NCI-H774 (cell line): Measurements from ENCODE around the gene ADRB2.
A peak's percentile ranks its signal among the peaks of the same experiment; 100 is the strongest.

Experiments used
- DNase-seq: peaks from one replicate; lab custom pipeline; 2025; lab: John Stamatoyannopoulos, UW

Gene ADRB2

DNA sequence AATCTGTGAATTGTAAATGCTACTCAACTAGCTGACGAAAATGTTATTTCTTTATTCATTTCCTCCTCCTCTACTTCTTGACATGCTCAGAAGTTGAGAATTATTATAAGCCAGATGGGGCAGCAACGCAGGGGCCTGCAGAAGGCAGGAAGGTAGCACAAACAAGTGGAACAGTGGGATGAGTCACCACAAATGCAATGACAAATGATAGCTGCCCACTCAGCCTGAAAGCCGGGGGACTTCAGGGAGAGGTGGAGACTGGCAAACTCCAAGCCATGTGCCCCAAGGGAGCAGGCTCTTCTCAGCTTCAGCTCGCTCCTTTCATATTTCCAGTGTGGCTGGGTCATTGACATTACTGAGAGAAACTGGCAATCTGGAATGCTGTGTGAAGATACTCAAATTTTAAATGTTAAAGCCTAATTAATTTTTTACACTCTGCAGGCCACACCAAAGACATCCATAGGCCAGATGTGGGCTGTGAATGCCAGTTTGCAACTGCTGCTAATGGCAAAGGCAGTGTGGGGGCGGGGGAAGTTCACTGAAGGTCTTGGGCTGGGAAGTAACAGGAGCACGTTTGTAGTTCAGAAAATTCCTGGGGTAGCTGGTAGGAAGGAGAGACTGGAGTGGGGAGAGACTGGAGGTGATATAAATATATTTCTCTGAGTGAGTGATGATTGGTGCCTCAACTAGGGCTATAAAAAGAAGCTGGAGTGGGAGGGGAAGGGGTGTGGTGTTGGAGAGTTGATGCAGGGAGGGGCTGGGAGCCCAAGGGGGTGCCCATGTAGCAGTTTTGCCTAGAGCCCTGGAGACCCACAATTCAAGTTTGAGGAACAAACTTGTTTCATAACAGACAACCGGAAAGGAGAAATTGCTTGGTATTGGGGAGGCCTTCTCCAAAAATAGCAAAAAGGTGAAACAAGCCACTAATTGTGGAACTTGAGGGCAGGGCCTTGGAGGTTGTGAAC lies 20.8 kb upstream of the ADRB2 start:
- no peak for DNase-seq

DNA sequence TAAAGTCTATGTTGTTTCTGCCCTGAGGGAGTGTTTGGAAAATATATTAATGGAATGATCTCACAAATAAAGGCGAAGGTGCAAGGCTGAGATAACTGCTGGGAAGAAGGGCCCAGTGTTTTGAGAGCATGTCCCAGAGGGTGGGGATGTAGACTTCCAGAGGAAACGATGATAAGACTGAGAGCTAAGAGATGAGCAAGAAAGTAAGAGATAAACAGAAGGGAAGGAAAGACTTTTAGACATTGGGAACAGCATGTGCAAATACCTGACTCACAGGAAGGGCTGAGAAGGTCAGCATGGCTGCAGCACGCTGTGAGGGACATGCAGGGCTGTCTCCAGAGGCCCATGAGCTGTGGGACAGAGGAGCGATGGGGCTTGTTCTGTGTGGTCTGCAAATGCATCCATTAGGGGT lies 19.9 kb upstream of the ADRB2 start:
- DNase-seq: no peak

DNA sequence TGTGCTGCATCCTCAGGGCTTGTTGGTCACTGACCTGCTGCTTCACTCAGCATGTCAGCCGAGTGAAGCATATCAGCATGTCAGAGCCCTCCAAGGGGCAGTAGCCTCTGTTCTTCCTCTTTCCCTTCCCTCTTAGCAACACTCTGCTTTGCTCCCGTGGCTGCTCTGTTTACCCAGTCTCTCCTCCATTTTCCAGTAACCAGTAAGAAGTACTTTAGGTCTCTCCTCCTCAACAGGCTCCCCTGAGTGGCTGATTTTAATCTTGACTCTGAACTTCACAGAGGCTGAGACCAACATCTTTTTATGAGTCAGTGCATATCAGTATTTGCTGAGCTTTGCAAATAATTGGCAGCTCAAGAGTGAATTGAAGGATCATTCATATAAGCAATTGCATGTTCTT lies 18.6 kb upstream of the ADRB2 start:
- DNase-seq: no peak

DNA sequence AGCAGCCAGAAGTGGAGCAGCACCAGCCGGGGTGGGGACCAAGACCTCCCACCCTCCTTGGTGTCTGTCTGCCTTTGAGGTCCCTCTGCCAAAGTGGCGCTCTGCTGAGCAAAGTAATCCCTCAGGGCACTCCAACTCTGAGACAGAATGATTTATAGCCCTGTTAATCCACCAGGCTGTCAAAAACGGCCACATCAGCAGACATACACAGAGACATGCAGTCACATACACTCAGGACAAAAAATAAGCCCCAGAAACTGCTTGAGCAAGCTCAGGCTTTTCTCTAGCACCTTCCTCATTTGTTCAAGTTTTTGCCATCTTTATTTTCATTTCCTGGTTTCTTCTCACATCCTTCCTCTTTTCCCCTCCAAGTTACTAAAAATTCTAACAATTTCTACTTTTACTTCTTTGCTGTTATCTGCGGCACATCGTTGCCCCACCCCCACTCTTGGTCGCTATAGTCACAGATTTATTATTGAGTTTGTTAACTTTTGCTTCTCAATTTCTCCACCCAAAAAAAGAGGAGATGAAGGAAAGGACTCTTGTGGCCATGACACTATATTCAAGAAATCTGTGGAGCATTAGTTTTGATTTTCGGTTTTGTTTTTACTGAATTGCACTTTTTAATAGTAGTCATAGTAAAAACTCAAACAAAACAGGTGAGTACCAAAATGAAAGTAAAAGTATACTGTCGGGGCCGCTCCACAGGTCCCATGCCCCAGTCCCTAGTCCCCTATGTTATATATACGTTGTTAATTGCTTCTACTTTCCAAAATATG lies 17.4 kb upstream of the ADRB2 start:
- peak; percentile 20 for DNase-seq

DNA sequence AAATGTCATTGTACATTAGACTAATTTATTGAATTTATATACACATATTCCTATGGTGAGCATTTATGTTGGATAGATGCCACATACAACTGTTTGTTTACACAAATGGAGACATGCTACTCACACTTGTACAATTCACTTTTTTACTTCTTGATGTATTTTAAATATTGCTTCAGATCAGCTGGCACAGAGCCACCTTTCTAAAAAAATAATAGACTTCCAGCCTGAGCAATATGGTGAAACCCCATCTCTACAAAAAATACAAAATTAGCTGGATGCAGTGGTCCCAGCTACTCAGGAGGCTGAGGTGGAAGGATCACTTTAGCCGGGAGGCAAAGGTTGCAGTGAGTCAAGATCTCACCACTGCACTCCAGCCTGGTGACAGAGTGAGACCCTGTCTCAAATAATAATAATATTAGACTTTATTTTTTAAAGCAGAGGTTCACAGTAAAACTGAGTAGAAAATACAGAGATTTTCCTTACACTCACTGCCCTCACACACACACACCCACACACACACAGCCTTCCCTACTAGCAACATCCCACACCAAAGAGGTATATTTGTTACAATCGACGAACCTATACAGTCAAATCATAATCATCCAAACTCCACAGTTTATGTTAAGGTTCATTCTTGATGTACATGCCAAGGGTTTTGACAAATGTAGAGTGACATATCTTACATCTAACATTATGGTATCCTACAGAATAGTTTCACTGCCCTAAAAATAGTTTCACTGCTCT lies 16.5 kb upstream of the ADRB2 start:
- DNase-seq: no peak

DNA sequence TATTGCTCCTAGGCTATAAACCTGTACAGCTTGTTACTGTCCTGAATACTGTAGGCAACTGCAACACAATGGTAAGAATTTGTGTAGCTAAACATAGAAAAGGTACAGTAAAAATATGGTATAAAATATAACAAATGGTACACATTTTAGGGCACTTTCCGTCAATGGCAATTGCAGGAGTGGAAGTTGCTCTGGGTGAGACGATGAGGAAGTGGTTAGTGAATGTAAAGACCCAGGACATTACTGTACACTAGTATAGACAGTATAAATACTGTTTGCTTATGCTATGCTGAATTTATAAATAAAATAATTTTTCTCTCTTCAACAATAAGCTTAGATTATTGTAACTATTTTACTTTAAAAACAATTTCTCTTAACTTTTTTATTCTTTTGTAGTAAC lies 15.6 kb upstream of the ADRB2 start:
- no peak for DNase-seq

DNA sequence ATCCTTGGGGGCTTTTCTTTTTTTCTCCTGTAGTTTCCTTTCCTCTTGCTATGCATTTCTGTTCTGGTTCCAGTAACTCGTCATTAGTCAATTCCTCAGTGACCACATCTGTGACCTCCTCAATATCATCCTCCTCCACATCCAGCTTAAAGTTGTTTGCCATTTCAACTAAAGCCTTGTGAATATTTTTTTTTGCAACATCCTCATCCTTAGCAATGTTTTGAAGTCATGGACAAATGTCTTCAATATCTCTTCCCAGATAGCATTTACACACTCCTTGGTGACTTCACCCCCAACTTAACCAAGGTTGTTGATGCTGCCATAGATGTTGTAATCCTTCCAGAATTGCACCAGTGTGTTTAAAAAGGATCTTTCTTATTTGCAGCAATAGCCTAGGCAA lies 14.7 kb upstream of the ADRB2 start:
- no peak for DNase-seq

DNA sequence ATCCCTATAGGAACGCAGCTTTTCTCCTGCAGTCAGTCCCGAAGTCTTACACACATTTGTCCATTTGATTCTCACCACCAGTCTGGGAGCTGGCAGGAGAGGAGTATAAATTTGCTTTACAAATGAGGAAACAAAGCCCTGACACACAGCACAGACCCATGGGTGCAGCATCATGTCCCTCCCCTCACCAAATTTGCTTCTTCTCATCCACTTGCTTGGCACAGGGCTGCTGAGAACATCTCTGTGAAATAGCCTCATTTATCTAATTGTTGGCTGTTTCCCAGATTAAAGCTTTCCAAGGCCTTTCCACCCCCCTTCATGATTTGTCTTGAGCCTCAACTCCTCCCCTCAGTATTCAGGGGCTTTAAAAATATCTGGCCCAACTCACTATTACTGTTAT lies 11.3 kb upstream of the ADRB2 start:
- no peak for DNase-seq

DNA sequence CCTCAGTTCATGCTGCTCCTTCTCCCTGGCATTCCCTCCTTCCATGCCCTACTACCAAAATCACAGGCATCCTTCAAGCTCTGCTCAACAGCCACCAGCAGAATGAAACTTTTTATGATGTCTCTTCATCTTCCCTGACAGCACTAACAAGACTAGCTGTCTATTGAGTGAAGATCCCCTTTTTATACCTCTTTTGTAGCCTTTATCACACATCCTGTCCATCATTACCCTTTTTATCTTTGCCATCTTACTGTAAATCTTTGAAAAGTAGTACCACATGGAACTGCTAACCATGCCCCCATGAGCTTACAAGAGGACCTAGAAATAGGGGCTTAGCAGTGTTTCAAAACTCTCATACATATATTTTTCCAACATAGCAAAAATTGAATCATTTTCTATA lies 10.8 kb upstream of the ADRB2 start:
- DNase-seq: no peak

DNA sequence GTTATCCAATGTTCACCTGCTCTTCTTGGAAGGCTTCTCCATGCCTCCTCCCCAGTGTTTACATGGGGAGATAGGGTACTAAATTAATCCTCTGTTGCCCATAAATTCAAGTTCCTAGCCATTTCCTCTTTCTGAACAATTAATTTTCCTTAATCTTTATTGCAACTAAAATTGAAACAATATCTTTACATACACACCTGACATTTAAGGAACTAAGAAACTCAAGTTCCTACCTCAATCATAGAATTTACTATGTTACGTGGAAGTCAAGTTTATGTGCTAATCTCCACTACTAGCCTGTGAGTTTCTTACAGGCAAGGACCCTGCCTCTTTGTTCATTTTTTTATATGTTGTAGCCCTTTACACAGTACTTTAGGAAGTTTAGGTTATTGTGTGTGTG lies 10.1 kb upstream of the ADRB2 start:
- no peak for DNase-seq

DNA sequence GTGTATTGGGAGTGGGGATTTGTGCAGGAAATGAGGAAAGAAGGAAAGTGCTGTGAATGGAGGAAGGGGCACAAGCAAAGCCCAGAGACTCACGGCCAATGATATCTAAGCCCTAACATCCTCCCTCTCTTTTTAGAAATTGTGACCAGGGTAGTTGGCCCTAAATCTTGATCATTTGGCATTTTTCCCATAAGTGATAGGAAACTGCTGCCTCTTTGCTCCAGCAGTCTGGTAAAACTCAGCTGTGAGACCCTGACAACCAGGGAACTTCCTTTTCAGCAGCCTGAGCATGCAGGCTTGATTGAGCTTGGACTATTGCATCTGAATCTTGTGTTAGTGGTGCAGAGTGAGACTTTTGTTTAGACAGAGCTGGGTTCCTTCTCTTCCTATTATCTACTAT lies 9.6 kb upstream of the ADRB2 start:
- no peak for DNase-seq

DNA sequence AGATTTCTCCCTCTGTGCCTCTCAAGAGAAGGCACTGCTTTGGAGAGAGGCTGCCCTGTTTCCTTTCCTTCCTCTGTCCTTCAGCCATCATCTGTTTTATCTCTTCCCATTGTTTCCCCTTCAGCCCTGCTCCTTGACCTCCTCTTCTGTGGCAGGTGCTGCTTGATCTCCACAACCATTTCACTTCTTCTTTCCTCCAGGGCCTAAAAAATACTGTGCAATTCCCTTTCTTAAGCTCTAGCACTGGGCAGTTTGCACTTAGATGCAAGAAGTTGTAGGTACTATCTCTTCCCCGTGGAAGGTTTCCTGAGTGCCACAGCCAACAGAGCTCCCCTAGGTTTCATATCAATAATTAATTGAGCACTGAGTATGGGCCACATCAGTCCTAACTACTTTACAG lies 8.8 kb upstream of the ADRB2 start:
- no peak for DNase-seq

DNA sequence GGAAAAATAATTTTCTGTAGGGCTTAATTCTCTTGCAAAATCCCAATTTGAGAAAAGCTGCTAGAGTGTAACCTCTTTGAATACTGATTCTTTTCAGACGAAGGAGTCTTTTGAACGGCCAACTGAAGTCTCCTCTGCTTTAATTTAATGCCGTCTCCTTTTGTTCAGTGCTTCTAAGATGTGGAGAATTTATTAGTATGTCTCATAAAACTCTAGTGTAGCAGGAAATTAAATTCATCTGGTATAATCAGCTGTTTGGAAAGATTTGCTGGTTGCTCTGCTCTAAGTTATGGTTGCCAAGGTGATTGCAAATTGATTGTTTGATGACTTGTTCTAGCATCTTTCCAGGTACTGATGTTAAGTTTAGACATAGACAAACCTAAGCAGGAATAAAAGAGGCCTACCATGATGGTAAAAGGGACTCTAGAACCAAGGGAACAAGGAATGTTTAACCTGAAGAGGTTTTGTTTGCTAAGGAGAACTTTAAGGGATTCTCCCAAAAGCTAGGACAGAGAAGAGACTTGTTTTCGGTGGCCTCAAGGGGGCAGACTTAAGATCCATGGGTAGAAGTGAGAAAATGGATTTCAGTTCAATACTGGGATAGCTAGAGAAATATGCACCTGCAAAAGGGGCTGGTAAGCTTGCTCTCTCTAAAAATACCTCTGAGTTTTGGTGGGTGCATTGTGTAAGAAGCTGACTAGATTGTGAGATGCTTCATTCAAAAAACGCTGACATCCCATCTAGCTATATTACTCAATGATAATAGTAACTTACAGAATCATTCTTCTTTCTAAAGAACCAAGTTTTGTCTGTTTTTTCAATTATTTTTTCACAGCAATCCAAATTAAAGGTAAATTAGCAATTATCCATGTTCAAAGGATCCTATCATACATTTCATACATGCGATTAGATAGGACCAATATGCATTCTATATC lies 5.7 kb upstream of the ADRB2 start:
- no peak for DNase-seq

DNA sequence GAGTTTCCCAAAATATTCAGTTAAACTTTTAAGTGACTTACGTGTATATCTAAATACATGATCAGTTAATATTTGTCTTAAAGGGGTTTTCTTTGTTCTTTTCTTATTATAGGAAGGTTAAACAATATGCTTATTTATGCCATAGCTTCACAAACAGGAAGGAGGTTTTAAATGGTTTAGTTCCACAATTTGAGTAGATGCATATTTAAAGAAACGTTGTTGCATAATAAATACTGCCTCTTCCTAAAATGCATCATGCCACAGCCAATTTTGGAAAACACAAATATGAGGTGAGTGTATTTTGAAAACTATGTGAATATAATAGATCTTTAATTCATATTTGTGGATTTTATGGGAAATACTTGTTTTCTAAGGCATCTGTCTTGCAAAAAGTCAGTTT lies 2.5 kb upstream of the ADRB2 start:
- no peak for DNase-seq

DNA sequence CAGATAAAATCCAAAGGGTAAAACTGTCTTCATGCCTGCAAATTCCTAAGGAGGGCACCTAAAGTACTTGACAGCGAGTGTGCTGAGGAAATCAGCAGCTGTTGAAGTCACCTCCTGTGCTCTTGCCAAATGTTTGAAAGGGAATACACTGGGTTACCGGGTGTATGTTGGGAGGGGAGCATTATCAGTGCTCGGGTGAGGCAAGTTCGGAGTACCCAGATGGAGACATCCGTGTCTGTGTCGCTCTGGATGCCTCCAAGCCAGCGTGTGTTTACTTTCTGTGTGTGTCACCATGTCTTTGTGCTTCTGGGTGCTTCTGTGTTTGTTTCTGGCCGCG lies 727 bp upstream of the ADRB2 start:
- DNase-seq: no peak

DNA sequence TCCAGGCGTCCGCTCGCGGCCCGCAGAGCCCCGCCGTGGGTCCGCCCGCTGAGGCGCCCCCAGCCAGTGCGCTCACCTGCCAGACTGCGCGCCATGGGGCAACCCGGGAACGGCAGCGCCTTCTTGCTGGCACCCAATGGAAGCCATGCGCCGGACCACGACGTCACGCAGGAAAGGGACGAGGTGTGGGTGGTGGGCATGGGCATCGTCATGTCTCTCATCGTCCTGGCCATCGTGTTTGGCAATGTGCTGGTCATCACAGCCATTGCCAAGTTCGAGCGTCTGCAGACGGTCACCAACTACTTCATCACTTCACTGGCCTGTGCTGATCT lies 294 bp downstream of the ADRB2 start:
- no peak for DNase-seq

DNA sequence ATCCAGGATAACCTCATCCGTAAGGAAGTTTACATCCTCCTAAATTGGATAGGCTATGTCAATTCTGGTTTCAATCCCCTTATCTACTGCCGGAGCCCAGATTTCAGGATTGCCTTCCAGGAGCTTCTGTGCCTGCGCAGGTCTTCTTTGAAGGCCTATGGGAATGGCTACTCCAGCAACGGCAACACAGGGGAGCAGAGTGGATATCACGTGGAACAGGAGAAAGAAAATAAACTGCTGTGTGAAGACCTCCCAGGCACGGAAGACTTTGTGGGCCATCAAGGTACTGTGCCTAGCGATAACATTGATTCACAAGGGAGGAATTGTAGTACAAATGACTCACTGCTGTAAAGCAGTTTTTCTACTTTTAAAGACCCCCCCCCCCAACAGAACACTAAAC lies 1.3 kb downstream of the ADRB2 start:
- no peak for DNase-seq

DNA sequence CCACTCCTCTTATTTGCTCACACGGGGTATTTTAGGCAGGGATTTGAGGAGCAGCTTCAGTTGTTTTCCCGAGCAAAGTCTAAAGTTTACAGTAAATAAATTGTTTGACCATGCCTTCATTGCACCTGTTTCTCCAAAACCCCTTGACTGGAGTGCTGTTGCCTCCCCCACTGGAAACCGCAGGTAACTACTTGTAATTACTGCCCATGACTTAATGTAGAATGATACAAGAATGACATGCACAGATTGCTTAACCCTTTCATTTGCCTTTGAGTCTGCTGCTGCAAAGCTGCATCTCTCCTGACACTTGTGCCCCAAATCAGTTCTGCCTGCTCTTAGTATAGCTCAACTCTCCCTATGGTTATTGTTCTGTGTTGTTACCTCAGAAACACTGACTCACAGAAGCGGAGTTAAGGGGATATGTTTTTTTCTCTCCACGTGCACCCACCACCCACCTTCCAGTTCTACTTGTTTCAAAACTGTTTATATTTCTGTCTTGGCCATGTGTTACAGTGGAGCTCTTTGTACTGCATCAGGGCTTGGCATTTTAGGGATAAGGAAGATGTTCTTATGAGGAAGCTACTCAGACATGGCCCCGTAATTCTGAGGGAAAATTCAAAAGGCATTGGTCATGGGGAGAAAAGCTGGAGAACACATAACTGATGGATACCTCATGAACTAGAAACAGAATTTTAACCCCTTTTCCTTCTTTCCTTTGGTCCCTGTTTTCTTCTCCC lies 2.3 kb downstream of the ADRB2 start:
- no peak for DNase-seq

DNA sequence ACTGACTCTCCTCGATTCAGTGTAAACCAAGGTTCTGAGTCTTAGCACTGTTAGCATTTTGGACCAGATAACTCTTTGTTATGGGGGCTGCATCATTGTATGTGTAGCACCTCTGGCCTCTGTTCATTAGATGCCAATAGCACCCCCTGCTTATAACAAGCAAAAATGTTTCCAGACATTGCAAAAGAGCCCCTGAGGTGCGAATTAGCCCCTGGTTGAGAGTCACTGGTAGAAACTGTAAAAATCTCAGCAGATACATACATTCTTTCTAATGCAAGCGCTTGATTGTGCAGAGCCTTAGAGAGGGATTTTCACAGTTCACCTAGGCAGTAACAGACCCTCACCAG lies 2.8 kb downstream of the ADRB2 start:
- DNase-seq: no peak

DNA sequence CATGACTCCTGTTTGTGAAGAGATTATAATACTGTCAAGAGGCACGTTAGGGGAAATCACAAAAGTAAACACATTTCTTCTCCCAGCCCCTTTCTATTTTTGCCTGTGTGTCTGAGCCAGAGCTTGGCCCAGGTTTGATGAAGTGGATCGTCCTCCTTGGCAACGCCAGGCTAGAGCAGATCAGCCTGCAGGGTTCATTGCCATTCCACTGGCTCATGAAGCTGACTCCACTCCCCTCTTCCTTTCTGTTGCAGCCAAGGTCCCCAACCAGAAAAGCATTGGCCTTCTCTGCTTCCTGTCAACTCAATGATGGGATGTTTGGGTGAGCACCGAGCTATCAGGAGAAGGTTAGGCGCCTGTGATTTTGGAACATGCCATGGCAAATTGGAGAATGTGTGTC lies 3.3 kb downstream of the ADRB2 start:
- no peak for DNase-seq

DNA sequence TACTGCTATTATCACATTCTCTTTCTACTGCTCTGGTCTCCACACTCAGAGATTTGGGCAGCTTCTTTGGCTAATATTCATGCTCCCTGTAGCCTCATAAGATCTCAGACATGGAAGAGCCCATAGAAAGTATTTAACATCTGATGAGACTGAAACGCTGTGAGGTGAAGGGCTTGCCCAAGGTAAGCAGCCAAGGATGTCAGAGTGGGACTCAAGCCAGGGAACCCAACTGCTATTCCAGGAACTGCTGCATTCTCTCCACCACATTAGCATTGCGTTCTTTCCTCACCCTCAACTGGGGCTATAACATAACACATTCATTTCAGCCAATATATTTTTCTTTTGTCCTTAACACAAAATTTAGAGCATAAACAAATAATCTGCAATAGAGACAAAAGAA lies 3.8 kb downstream of the ADRB2 start:
- DNase-seq: no peak
